ENCODE results near the gene TMC4.

DNA sequence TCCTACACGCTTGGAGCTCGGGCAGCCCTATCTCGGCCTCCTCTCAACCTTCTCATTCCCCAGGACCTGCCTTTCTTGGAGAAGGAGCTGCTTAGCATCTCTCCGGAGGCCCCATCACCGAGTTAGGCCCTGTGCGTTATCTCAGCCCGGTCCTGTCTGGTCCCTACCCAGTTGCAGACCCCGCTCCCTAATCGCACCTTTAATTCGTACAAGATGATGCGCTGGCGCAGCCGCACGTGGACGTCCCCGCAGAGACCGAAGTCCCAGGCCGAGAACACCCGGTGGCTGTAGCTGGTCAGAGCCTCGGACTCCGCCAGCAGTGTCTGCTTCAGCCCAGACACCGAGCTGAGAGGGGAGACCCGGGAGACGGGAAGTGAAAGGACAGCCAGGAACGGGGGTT, 7.7 kb downstream of the TMC4 start:
- TF ChIP-seq, protein P1, sequence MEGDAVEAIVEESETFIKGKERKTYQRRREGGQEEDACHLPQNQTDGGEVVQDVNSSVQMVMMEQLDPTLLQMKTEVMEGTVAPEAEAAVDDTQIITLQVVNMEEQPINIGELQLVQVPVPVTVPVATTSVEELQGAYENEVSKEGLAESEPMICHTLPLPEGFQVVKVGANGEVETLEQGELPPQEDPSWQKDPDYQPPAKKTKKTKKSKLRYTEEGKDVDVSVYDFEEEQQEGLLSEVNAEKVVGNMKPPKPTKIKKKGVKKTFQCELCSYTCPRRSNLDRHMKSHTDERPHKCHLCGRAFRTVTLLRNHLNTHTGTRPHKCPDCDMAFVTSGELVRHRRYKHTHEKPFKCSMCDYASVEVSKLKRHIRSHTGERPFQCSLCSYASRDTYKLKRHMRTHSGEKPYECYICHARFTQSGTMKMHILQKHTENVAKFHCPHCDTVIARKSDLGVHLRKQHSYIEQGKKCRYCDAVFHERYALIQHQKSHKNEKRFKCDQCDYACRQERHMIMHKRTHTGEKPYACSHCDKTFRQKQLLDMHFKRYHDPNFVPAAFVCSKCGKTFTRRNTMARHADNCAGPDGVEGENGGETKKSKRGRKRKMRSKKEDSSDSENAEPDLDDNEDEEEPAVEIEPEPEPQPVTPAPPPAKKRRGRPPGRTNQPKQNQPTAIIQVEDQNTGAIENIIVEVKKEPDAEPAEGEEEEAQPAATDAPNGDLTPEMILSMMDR (conservative IDR thresholded peaks at IDR 0.05; ENCODE audit: low read depth, low read length): no peak
- TF ChIP-seq EZH2phosphoT487 (IDR thresholded peaks at IDR 0.05; ENCODE audit: borderline replicate concordance, low read length) (no peak), EZH2 (IDR thresholded peaks at IDR 0.05; ENCODE audit: low read length, unreplicated experiment) (no peak)

Measured in PC-3 (cell line).